HG03571 (cell line): ENCODE results near the gene SLC6A18.
"Not testable (repeated sequence)": the region's sequence is repeated elsewhere in the genome, so short reads cannot be mapped to it uniquely, and the experiment has no call there.

Source experiments
- ATAC-seq: cut with Tn5 transposase; IDR thresholded peaks from one replicate; pipeline ENCODE4 v1.9.1; 2021; ENCODE audit not compliant: unreplicated experiment

SLC6A18 gene

DNA sequence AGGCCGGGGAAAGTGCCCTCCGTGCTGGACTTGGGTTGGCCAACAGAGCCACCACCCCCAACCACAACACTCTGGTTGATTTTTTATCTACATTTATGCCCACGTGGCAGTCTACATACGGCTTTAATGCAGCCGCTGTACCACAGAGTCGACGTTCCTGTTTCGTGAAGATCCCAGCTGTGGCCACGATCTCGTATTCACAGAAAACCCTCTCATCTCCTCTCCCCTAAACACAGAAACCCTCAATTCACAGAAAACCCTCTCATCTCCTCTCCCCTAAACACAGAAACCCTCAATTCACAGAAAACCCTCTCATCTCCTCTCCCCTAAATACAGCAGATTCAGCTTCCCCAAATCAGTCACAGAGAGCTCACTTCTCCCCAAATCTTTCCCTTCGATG lies 3.8 kb downstream of the SLC6A18 start:
- not testable (repeated sequence) for ATAC-seq

DNA sequence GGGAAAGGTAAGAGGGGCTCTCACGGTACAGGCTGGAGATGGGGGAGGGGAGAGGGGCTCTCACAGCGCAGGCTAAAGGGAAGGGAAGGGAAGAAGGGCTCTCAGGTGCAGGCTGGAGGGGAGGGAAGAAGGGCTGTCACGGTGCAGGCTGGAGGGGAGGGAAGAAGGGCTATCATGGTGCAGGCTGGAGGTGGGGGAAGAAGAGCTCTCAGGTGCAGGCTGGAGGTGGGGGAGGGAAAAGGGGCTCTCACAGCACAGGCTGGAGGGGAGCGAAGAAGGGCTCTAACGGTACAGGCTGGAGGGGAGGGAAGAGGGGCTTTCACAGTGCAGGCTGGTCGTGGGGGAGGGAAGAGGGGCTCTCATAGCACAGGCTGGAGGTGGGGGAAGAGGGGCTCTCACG lies 4.6 kb downstream of the SLC6A18 start:
- no peak for ATAC-seq

DNA sequence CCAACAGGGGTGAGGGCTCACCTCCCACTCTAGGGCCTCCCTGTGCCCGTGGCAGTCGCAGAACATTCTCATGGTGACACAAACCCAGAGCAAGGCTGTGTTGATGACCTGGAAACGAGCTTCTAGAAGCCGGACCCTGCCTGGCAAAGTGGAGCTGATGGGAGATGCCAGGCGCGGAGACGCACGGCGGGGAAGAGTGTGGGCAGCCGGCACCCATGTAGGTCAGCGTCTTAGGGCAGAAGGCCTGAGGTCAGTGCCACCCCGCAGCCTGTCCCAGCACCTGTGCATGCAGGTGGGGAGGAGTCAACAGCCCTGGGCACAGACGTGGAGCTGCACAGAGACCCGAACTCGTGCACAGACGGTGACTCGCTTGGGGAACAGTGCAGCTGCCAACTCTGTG lies 5.4 kb downstream of the SLC6A18 start:
- no peak for ATAC-seq

DNA sequence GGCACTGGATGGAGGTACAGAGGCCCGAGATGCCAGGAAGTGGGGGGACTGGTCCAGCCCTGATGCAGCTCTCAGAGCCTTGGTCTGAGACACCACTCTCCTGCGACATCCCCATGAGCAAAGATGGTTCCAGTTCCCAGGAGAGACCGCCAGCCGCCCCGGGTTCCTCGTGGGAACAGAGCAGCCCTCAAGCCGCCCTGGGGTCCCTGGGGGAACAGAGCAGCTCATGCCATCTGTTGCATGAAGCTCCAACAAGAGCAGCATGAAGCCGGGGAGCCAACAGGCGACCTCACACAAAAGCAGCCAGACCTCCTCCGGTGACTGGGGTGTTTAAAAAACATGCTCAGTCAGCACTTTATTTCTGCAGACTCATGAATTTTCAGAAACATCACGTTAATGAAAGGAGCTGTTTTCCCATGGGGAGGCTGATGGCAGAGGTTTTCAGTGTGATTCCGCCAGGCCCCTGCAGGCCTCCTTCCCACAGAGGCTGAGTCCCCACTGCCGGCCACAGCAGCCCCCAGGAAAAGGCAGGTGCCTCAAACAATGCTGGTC lies 6.2 kb downstream of the SLC6A18 start:
- no peak for ATAC-seq

DNA sequence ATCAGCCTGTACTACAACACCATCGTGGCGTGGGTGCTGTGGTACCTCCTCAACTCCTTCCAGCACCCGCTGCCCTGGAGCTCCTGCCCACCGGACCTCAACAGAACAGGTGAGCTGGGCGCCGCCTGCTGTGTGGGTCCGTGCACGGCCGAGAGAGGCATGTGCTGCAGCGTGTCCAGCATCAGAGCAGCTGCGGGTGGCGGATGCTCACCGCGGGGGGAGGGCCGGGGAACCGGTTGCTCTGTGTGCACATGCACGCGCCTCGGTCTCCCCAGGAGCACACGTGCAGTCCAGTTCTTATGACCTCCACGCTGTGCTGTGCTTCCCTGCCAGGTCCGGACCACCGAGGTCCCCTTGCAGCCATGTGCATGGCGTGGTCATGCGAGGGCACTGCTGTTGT lies 7.6 kb downstream of the SLC6A18 start:
- no peak for ATAC-seq

GRCh38 chr5:1235379-1235778 lies 10.2 kb downstream of the SLC6A18 start:
- ATAC-seq: no peak

DNA sequence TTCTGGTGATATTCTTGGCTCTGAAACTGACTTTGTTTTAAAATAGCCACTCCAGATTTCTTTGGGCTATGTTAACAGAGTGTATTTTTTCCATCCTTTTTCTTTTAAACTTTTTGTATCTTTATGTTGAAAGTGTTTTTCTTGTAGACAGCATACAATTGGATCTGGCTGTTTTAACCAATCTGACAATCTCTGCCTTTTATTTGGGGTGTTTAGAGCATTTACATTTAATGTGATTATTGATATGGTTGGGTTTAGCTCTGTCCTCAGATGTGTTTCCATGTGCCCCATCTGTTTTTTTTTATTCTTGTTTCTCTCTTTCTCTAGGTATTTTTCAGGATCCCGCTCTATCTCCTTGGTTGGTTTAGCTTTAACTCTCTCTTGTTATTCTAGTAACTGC lies 10.7 kb downstream of the SLC6A18 start:
- no peak for ATAC-seq

- no peak for ATAC-seq
Measured at GRCh38 chr5:1239505-1240251, 14.5 kb downstream of the SLC6A18 start.

DNA sequence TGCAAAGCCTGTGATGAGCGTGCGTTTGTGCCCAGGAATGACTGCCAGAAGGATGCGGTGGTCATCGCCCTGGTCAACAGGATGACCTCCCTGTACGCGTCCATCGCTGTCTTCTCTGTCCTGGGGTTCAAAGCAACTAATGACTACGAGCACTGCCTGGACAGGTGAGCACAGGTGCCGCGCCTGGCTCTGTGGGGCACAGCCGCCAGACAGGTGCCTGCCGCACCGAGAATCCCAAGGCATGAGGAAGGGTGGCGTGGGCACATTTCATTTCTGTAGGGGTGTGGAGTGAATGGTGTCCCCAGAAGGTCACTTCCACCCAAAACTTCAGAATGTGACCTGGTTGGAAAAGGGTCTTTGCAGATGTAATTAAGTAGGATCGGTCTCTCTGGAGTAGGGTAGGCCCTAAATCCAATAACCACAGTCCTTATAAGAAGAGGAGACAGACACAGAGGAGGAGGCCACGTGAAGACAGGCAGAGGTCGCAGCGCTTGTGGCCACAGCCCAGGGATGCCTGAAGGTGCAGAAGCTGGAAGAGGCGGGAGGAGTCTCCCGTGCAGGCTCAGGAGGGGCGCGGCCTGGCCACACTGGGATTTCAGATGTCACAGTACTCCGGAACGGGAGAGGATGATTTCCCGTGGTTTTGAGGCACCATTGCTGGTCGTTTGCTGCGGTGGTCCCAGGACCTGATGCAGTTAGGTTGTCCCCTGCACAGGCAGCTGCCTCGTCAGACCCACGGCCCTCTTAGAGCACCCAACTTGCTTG lies 15.5 kb downstream of the SLC6A18 start:
- no peak for ATAC-seq

DNA sequence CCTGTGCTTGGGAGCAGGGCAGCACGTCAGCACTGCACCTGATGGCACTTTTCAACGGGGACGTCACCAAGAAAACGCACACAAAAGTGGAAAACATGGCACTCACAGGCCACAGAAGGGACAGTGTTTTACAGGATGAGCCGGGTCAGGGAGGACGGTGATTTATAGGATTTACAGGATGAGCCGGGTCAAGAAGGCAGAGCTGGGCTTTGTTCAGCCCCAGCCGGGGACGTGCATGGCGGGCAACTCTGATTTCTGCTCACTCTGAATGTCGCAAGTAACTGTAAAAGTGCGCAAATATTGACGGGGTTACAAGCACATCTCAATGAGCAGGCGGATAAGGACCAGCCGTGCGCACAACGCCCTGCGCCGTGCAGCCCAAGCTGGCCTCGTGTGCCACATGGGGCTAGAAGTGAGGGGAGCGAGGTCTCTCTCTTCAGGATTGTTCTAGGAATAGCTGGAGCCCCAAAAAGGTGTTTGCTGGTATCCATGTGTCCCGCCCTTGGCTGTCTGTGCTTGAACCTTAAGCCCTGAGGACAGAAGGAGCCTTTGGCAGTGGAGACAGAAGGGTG lies 16.4 kb downstream of the SLC6A18 start:
- ATAC-seq: no peak

DNA sequence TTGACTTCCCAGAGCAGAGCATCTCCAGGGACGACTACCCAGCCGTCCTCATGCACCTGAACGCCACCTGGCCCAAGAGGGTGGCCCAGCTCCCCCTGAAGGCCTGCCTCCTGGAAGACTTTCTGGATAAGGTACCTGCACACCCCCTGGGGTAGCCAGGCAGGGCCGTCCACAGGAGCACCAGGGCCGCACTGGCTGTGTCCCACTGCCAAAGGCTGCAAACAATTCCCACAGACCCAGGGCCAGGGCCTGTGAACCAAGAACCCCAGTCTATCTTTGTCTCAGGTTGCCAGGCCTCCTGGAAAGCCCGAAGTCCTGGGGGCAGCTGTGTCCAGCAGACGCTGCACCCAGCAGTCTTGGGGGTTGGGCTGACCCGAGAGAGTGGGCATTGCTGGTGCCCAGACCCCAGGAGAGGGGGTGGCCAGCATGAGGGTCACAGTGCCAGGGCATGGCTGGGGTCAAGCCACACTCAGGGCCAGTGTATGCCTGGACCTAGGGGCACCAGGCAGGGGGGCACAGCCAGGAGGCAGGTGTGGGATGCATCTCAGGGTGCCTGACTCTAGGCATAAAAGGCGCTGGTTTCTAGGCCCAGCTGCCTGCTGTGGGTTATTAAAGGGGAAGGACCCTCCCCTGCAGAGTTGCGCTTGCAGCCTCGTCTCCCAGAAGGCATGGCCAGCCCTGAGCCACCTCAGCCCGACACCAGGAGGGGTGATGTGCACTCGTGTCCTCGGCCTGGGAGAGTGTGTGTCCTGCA lies 17.7 kb downstream of the SLC6A18 start:
- no peak for ATAC-seq

GRCh38 chr5:1243487-1244130 lies 18.4 kb downstream of the SLC6A18 start:
- no peak for ATAC-seq

GRCh38 chr5:1244255-1244654 lies 19.1 kb downstream of the SLC6A18 start:
- ATAC-seq: no peak

DNA sequence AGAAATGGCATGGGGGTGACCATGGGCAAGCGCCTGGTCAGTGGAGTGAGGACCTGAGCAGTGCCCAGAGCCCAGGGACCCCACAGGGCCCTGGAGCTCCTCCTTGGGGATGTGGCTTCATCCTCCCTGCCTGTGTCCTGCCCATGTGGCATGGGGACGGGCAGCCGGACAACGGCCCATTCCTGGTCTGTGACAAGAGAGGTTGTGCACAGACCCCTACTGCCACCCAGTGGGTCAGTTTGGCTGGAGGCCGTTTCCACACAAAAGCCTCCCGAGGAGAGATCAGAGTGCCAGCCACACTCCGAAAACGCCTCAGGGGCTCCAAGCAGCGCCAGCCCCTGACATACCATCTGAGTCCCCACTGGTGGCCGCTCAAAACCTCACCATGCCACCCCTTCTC lies 19.8 kb downstream of the SLC6A18 start:
- no peak for ATAC-seq

- ATAC-seq: no peak
Measured at GRCh38 chr5:1245905-1246576, 20.9 kb downstream of the SLC6A18 start.

DNA sequence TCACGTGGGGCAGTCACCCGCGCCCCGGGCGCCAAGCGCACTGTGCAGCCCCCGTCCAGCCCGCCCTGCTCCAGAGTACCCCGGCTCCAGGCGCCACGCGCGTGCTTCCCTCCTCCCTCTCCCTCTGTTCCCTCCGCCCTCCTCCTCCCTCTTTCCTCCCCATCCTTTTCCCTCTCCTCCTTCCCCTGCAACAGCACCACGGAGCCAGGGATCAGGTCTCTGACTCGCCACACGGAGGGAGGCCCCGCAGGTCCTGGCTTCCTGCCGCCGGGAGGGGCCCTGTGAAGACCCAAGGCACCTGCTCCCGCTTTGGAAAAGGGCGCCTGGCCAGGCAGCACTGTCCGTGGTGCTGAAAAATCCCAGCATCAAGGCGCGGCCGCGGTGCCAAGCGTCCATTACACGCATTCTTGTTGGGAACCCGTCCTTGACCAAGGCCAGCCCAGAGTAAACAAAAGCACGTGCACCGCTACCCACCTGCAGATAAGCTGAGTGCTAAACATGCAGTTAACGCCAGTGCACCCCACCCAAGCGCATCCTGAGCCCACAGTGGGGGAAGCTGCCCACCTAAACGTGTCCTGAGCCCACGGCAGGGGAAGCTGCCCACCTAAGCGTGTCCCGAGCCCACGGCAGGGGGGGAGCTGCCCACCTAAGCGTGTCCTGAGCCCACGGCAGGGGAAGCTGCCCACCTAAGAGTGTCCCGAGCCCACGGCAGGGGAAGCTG lies 21.7 kb downstream of the SLC6A18 start:
- ATAC-seq: no peak

- ATAC-seq: no peak
Measured at GRCh38 chr5:1247811-1248210, 22.6 kb downstream of the SLC6A18 start.

- ATAC-seq: no peak
Measured at GRCh38 chr5:1249366-1250280, 24.4 kb downstream of the SLC6A18 start.
